Ishikawa (cell line): Measurements from ENCODE around the gene LNP1.

Experiments
- CREB1 ChIP-seq: IDR thresholded peaks from 2 replicates; pipeline ENCODE4 v1.6.1; 2012; ENCODE audit warnings: low read depth
- EGR1 ChIP-seq: IDR thresholded peaks from 2 replicates; pipeline ENCODE4 v1.6.1; 2012
- EP300 ChIP-seq: IDR thresholded peaks from 2 replicates; pipeline ENCODE4 v1.6.1; 2012; ENCODE audit warnings: borderline replicate concordance
- NFIC ChIP-seq: IDR thresholded peaks from 2 replicates; pipeline ENCODE4 v1.6.1; 2012
- RAD21 ChIP-seq: IDR thresholded peaks from 2 replicates; pipeline ENCODE4 v1.6.1; 2012; ENCODE audit warnings: low read depth
- TAF1 ChIP-seq: IDR thresholded peaks from 2 replicates; pipeline ENCODE4 v1.6.1; 2012; ENCODE audit warnings: low read depth, mild to moderate bottlenecking
- TCF12 ChIP-seq: IDR thresholded peaks from 2 replicates; pipeline ENCODE4 v1.6.1; 2012; ENCODE audit warnings: low read depth
- ZBTB7A ChIP-seq: IDR thresholded peaks from 2 replicates; pipeline ENCODE4 v1.6.1; 2012; ENCODE audit warnings: low read depth
- TF ChIP-seq, protein P1 (sequence below): IDR thresholded peaks from 2 replicates; pipeline ENCODE4 v1.6.1; 2012
- TF ChIP-seq, protein P2 (sequence below): IDR thresholded peaks from 2 replicates; pipeline ENCODE4 v1.6.1; 2012; ENCODE audit warnings: low read depth, mild to moderate bottlenecking
- TF ChIP-seq, protein P3 (sequence below): IDR thresholded peaks from 2 replicates; pipeline ENCODE4 v1.6.1; 2012

DNA sequence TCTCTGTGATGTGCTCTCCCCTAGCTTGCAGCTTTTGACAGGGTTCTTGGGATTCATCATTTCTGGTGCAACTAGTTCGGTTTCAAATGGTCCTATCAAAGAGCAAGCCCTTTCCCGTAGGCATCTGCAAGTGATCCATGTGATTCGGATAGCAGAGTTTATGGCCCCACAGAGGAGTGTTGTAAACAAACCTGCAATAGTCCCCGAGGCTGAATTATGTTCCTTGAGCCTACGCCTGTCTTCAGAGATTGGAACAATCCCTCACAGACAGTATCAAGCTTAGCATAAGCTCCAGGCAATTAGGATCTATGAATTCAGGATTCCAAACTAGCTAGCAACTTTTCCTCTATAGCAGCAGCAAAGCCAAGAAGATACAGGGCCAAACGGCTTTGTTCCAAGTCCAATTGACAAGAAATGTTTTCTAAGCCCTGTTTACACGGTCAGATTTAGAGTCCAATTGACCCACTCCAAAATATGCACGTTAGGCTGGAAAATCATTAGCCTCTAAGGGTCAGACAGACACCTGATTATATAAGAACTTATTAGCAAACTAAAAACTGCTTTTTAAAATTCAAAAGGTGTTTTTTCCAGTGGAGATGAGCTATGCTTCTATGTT is 24.8 kb downstream of the LNP1 start:
- TF ChIP-seq RAD21 (no peak), TCF12 (no peak), ZBTB7A (no peak), EGR1 (no peak), TAF1 (no peak), CREB1 (no peak), EP300 (no peak), NFIC (no peak)
- TF ChIP-seq, protein P1, sequence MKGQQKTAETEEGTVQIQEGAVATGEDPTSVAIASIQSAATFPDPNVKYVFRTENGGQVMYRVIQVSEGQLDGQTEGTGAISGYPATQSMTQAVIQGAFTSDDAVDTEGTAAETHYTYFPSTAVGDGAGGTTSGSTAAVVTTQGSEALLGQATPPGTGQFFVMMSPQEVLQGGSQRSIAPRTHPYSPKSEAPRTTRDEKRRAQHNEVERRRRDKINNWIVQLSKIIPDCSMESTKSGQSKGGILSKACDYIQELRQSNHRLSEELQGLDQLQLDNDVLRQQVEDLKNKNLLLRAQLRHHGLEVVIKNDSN, result no peak
- TF ChIP-seq, protein P2, sequence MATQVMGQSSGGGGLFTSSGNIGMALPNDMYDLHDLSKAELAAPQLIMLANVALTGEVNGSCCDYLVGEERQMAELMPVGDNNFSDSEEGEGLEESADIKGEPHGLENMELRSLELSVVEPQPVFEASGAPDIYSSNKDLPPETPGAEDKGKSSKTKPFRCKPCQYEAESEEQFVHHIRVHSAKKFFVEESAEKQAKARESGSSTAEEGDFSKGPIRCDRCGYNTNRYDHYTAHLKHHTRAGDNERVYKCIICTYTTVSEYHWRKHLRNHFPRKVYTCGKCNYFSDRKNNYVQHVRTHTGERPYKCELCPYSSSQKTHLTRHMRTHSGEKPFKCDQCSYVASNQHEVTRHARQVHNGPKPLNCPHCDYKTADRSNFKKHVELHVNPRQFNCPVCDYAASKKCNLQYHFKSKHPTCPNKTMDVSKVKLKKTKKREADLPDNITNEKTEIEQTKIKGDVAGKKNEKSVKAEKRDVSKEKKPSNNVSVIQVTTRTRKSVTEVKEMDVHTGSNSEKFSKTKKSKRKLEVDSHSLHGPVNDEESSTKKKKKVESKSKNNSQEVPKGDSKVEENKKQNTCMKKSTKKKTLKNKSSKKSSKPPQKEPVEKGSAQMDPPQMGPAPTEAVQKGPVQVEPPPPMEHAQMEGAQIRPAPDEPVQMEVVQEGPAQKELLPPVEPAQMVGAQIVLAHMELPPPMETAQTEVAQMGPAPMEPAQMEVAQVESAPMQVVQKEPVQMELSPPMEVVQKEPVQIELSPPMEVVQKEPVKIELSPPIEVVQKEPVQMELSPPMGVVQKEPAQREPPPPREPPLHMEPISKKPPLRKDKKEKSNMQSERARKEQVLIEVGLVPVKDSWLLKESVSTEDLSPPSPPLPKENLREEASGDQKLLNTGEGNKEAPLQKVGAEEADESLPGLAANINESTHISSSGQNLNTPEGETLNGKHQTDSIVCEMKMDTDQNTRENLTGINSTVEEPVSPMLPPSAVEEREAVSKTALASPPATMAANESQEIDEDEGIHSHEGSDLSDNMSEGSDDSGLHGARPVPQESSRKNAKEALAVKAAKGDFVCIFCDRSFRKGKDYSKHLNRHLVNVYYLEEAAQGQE, result no peak
- TF ChIP-seq, protein P3, sequence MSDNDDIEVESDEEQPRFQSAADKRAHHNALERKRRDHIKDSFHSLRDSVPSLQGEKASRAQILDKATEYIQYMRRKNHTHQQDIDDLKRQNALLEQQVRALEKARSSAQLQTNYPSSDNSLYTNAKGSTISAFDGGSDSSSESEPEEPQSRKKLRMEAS, result no peak
